Panc1 (cell line): ENCODE results near the gene CSDE1.
"Not testable (repeated sequence)": the region's sequence is repeated elsewhere in the genome, so short reads cannot be mapped to it uniquely, and the experiment has no call there.

Experiments
- CTCF ChIP-seq: fragments of 450-650 bp; IDR thresholded peaks from 2 replicates; pipeline ENCODE4 v1.5.1; 2017; ENCODE audit warnings: mild to moderate bottlenecking
- POLR2AphosphoS5 ChIP-seq: IDR thresholded peaks from 2 replicates; pipeline ENCODE4 v1.6.1; 2012; ENCODE audit warnings: mild to moderate bottlenecking, low read depth, low read length, moderate library complexity

- not testable (repeated sequence) for TF ChIP-seq CTCF, POLR2AphosphoS5
Measured at GRCh38 chr1:114753702-114754101, 4.1 kb downstream of the CSDE1 start.
